ENCODE measurements around the gene EXT2. TPM values are rescaled to one million over a fixed set of nuclear protein-coding genes. Genes with fewer than 3 reads are reported as not detected.

Gene EXT2
- total RNA-seq, 1 experiment from 2014 or later, result 42.8 TPM

- peak overlapping the region; percentile 44; the same call in 1 of the 2 replicates for H3K4me2 ChIP-seq (ENCODE audit: low read length)
- no peak overlapping the region for H3K9ac ChIP-seq (ENCODE audit: low read length)
- no peak overlapping the region for H2AFZ ChIP-seq (ENCODE audit: low read depth, low read length, poor library complexity, severe bottlenecking)
- POLR2A ChIA-PET, result no interaction called here
- CTCF ChIA-PET, result no interaction called here
- BruUV-seq (replicated peaks), result no TSS peak
- H3K4me3 ChIP-seq (replicated peaks in 1 of 2; ENCODE audit: low read depth in 1 of 2, low read length in 2 of 2), result no peak overlapping the region
- RAD21 ChIA-PET (ENCODE audit: low non-redundant PET in 1 of 2, low total read pairs in 2 of 2, uncharacterized antibody in 2 of 2, unreplicated experiment in 2 of 2), result interaction anchor here in 1 of 2 experiments (0.6 kb wide), 1 partner anchor 433 kb away, joined by 5 read pairs; no protein-coding TSS in a partner anchor
- H3K27ac ChIP-seq (ENCODE audit: low read depth, low read length), result no peak overlapping the region
- H4K20me1 ChIP-seq (ENCODE audit: insufficient read depth), result no peaks in the 10 kb centered on the region
- H3K79me2 ChIP-seq (ENCODE audit: insufficient read depth, low read length), result no peaks in the 10 kb centered on the region
- H3K36me3 ChIP-seq (ENCODE audit: control insufficient read depth in 1 of 2, insufficient read depth in 2 of 2, low read length in 2 of 2), result no peaks in the 10 kb centered on the region
- DNase-seq (ENCODE audit: low read depth, low spot score) (no peak), ATAC-seq (peak; percentile 60)
- H3K9me3 ChIP-seq (ENCODE audit: control insufficient read depth in 1 of 2, insufficient read depth in 1 of 2, low read depth in 1 of 2, low read length in 2 of 2), result no peaks in the 10 kb centered on the region
- H3K27me3 ChIP-seq (ENCODE audit: insufficient read depth, low read length), result no peaks in the 10 kb centered on the region
- H3K9me2 ChIP-seq (ENCODE audit: insufficient read depth), result no peaks in the 10 kb centered on the region
- peaks cover 10 to 20% of the 10 kb centered on the region in 2 experiments for H3K4me1 ChIP-seq (ENCODE audit: control insufficient read depth in 1 of 2, insufficient read depth in 2 of 2, low read length in 2 of 2)
- TF ChIP-seq EZH2phosphoT487 (IDR thresholded peaks at IDR 0.05; ENCODE audit: borderline replicate concordance) (no peak), FOSL1 (IDR thresholded peaks at IDR 0.05; ENCODE audit: low read depth) (no peak), ZNF274 (IDR thresholded peaks at IDR 0.05; ENCODE audit: low read depth, low read length) (no peak), EGR1 (IDR thresholded peaks at IDR 0.05; ENCODE audit: low read depth) (no peak), CTCF (IDR thresholded peaks at IDR 0.05 in 2 of 3, conservative IDR thresholded peaks at IDR 0.05 in 1 of 3; ENCODE audit: borderline replicate concordance in 1 of 3, insufficient read depth in 1 of 3, low read depth in 2 of 3, low read length in 2 of 3) (no peak), JUND (IDR thresholded peaks at IDR 0.05) (no peak), POLR2A (IDR thresholded peaks at IDR 0.05; ENCODE audit: borderline replicate concordance, extremely low read depth, insufficient read depth, insufficient read length) (no peak), ZBTB33 (IDR thresholded peaks at IDR 0.05; ENCODE audit: extremely low read depth, insufficient replicate concordance, low read length) (no peak), ZFX (IDR thresholded peaks at IDR 0.05) (no peak), CEBPB (IDR thresholded peaks at IDR 0.05; ENCODE audit: low read depth) (no peak), SRF (IDR thresholded peaks at IDR 0.05; ENCODE audit: low read depth) (no peak)
- TF ChIP-seq, protein P1, sequence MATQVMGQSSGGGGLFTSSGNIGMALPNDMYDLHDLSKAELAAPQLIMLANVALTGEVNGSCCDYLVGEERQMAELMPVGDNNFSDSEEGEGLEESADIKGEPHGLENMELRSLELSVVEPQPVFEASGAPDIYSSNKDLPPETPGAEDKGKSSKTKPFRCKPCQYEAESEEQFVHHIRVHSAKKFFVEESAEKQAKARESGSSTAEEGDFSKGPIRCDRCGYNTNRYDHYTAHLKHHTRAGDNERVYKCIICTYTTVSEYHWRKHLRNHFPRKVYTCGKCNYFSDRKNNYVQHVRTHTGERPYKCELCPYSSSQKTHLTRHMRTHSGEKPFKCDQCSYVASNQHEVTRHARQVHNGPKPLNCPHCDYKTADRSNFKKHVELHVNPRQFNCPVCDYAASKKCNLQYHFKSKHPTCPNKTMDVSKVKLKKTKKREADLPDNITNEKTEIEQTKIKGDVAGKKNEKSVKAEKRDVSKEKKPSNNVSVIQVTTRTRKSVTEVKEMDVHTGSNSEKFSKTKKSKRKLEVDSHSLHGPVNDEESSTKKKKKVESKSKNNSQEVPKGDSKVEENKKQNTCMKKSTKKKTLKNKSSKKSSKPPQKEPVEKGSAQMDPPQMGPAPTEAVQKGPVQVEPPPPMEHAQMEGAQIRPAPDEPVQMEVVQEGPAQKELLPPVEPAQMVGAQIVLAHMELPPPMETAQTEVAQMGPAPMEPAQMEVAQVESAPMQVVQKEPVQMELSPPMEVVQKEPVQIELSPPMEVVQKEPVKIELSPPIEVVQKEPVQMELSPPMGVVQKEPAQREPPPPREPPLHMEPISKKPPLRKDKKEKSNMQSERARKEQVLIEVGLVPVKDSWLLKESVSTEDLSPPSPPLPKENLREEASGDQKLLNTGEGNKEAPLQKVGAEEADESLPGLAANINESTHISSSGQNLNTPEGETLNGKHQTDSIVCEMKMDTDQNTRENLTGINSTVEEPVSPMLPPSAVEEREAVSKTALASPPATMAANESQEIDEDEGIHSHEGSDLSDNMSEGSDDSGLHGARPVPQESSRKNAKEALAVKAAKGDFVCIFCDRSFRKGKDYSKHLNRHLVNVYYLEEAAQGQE (IDR thresholded peaks at IDR 0.05; ENCODE audit: low read depth), result no peak
- intact Hi-C loops (cut with micrococcal nuclease), result no loop called here
Measured at GRCh38 chr11:44243595-44244343, 148.3 kb downstream of the EXT2 start.
